ENCODE data around the gene ZNF136. TPM values are rescaled to one million over a fixed set of nuclear protein-coding genes. Genes with fewer than 3 reads are reported as not detected.

ZNF136 gene
- total and polyA plus RNA-seq, 2 experiments from 2014 or later = 5.6 to 6.7 TPM

DNA sequence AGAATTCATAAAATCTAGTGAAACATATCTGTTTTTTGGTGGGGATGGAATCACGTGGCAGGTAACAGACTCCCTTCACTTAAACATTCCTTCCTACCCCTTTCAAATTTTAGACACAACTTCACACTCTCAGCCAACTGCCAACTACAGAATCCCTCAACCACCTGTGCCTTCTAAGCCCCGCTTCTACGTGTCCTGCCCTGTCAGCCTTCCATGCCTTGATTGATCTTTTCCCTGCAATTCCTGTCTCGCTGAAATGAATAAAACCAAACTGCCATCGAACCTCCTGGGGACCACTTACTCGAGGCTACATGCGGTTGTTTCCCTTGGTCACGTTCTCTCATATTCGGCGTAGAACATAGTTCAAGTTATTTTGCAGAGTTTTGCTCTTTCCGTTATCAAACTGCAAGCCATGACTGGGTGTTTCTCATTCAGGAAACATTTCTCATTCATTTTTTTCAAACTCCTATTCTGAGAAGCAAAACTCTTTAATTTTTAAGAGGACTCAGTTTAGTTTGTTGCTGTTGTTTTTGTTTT is 7.5 kb upstream of the ZNF136 start:
- TF ChIP-seq CREB1 (CRISPR knock-in tag; IDR thresholded peaks at IDR 0.05; ENCODE audit: low read depth) = no peak
- TF ChIP-seq ZNF114 (CRISPR knock-in tag; IDR thresholded peaks at IDR 0.05) = no peak
- TF ChIP-seq REST (IDR thresholded peaks at IDR 0.05; ENCODE audit: unreplicated experiment) = no peak
- TF ChIP-seq JUNB (IDR thresholded peaks at IDR 0.05; ENCODE audit: unreplicated experiment) = no peak
- no peak for TF ChIP-seq NANOG (IDR thresholded peaks at IDR 0.05; ENCODE audit: borderline replicate concordance)
- no peak for TF ChIP-seq STAT1 (IDR thresholded peaks at IDR 0.05; ENCODE audit: unreplicated experiment)
- TF ChIP-seq EZH2phosphoT487 (IDR thresholded peaks at IDR 0.05; ENCODE audit: unreplicated experiment) = no peak
- TF ChIP-seq ZNF462 (CRISPR knock-in tag; IDR thresholded peaks at IDR 0.05) = no peak
- no peak for TF ChIP-seq EZH2 (IDR thresholded peaks at IDR 0.05; ENCODE audit: low read depth, unreplicated experiment)
- peaks cover 4% of the 10 kb centered on the region for H3K27me3 Mint-ChIP-seq (ENCODE audit: insufficient read depth, low read depth, poor library complexity)
- H3K4me2 ChIP-seq = peak overlapping the region; percentile 82

More for the DNA sequence above, 7.5 kb upstream of the ZNF136 start:
- Histone ChIP-seq H3K9me2 (ENCODE audit: insufficient read depth) (no peaks in the 10 kb centered on the region; the same call in 1 of the 2 replicates), H3K36me3 (ENCODE audit: insufficient read depth) (no peaks in the 10 kb centered on the region), H2AFZ (no peak overlapping the region), H3K4me1 (ENCODE audit: insufficient read depth) (peaks cover 16% of the 10 kb centered on the region), H3K4me3 (peak overlapping the region; percentile 99), H4K20me1 (replicated peaks; ENCODE audit: insufficient read depth) (peaks cover 20% of the 10 kb centered on the region), H3F3A (replicated peaks; ENCODE audit: low read depth) (no peaks in the 10 kb centered on the region), H3K27me3 (ENCODE audit: insufficient read depth) (no peaks in the 10 kb centered on the region), H3K27ac (ENCODE audit: low read depth) (no peak overlapping the region), H3K79me2 (replicated peaks; ENCODE audit: insufficient read depth) (peaks cover 50% of the 10 kb centered on the region)
- no peak for ATAC-seq
- H3K27ac Mint-ChIP-seq = peak overlapping the region; percentile 86
- H3K4me1 Mint-ChIP-seq = peaks cover 10% of the 10 kb centered on the region
- peaks cover 43% of the 10 kb centered on the region for H3K36me3 Mint-ChIP-seq (ENCODE audit: low read depth)
- peak; percentile 10 for DNase-seq (ENCODE audit: low spot score)
- peaks cover 5% of the 10 kb centered on the region; the same call in 1 of the 3 replicates for H3K9me3 Mint-ChIP-seq
- H3K4me3 Mint-ChIP-seq = peak overlapping the region; percentile 77

Measured in GM23338 (cell line).